A673 (cell line): Measurements from ENCODE around the gene SFXN2. TPM values are rescaled to one million over a fixed set of nuclear protein-coding genes. Genes with fewer than 3 reads are reported as not detected.

ENCODE experiments used
- BruUV-seq: library from RNA; stranded (reverse); fragments of 400-500 nt; replicated peaks from 2 replicates; lab custom pipeline; 2021; lab: Mats Ljungman, UMichigan
- CTCF ChIA-PET: fragments of 300-600 bp; sonication (Branson Sonifier 250); formaldehyde crosslinking; loops from one replicate; lab custom pipeline; 2022; ENCODE audit warnings: antibody characterized with exemption; lab: Charles Lee
- POLR2A ChIA-PET: fragments of 300-600 bp; sonication (Branson Sonifier 250); formaldehyde crosslinking; loops from one replicate; lab custom pipeline; 2022; ENCODE audit warnings: antibody characterized with exemption; ENCODE audit not compliant: low non-redundant PET; lab: Charles Lee
- DNase-seq: peaks from one replicate; pipeline ENCODE4 v3.0.0-alpha.2; 2015; ENCODE audit warnings: low spot score
- H3K27ac ChIP-seq: fragments of 200-600 bp; sonication (generic); 2 replicates; pipeline ENCODE4 v1.5.1; 2016; ENCODE audit warnings: mixed run types, low read depth, mild to moderate bottlenecking, mixed read lengths, antibody characterized with exemption, low read length; ENCODE audit not compliant: poor library complexity, severe bottlenecking
- H3K27me3 ChIP-seq: fragments of 200-600 bp; sonication (generic); replicated peaks from 2 replicates; pipeline ENCODE4 v1.6.1; 2017; ENCODE audit warnings: mixed run types, low read depth, mild to moderate bottlenecking, mixed read lengths, antibody characterized with exemption, low read length; ENCODE audit not compliant: insufficient read depth, poor library complexity
- H3K36me3 ChIP-seq: fragments of 200-600 bp; sonication (generic); 2 replicates; pipeline ENCODE4 v1.6.1; 2016; ENCODE audit warnings: mixed run types, mild to moderate bottlenecking, mixed read lengths, antibody characterized with exemption, low read length; ENCODE audit not compliant: insufficient read depth, poor library complexity, severe bottlenecking
- H3K4me1 ChIP-seq: fragments of 200-600 bp; sonication (generic); 2 replicates; pipeline ENCODE4 v1.6.1; 2017; ENCODE audit warnings: mixed run types, mild to moderate bottlenecking, mixed read lengths, antibody characterized with exemption, low read length; ENCODE audit not compliant: insufficient read depth, poor library complexity, severe bottlenecking
- H3K4me3 ChIP-seq: fragments of 200-600 bp; sonication (generic); 2 replicates; pipeline ENCODE4 v1.5.1; 2016; ENCODE audit warnings: low read depth, mixed run types, mild to moderate bottlenecking, mixed read lengths, low read length; ENCODE audit not compliant: poor library complexity, severe bottlenecking
- H3K9me3 ChIP-seq: fragments of 200-600 bp; sonication (generic); 2 replicates; pipeline ENCODE4 v1.6.1; 2016; ENCODE audit warnings: mixed run types, low read depth, mild to moderate bottlenecking, mixed read lengths, antibody characterized with exemption, low read length; ENCODE audit not compliant: poor library complexity, severe bottlenecking
- CTCF ChIP-seq: fragments of 300-800, 200-600 bp; sonication (generic); conservative IDR thresholded peaks from 2 replicates; pipeline ENCODE4 v1.5.1; 2017; ENCODE audit warnings: low read depth, mild to moderate bottlenecking, antibody characterized with exemption, low read length, moderate library complexity, mixed read lengths
- EZH2 ChIP-seq: fragments of 200-600 bp; sonication (generic); IDR thresholded peaks from 2 replicates; pipeline ENCODE4 v1.6.1; 2017; ENCODE audit warnings: borderline replicate concordance, low read depth, mild to moderate bottlenecking, mixed read lengths, antibody characterized with exemption, low read length; ENCODE audit not compliant: poor library complexity, severe bottlenecking
- intact Hi-C: fragments of 100-400 bp; cut with micrococcal nuclease; formaldehyde crosslinking; loops from one replicate; pipeline ENCODE4 v1.10.0; 2022; ENCODE audit not compliant: unreplicated experiment
- total RNA-seq: library from RNA; stranded (reverse); gene quantifications from 2 replicates; pipeline ENCODE4 v1.2.3, GENCODE V29; 2021

SFXN2 gene
- total RNA-seq, 1 experiment from 2014 or later: 19.5 TPM

GRCh38 chr10:102710609-102711008 is 3.8 kb upstream of the SFXN2 start:
- ChIA-PET POLR2A (no interaction called here), CTCF (interaction anchor here (1.1 kb wide), 1 partner anchor 14 kb away, joined by 4 read pairs; no protein-coding TSS in a partner anchor)
- Histone ChIP-seq H3K9me3 (no peaks in the 10 kb centered on the region), H3K27me3 (no peaks in the 10 kb centered on the region), H3K4me3 (no peak overlapping the region), H3K36me3 (no peaks in the 10 kb centered on the region), H3K27ac (no peak overlapping the region), H3K4me1 (peaks cover 21% of the 10 kb centered on the region)
- peak; percentile 57 for DNase-seq
- TF ChIP-seq EZH2: no peak
- TF ChIP-seq CTCF: no peak
- BruUV-seq: no TSS peak
- intact Hi-C loops: no loop called here

GRCh38 chr10:102712089-102712488 is 2.3 kb upstream of the SFXN2 start:
- Histone ChIP-seq H3K36me3 (no peaks in the 10 kb centered on the region), H3K27me3 (no peaks in the 10 kb centered on the region), H3K4me1 (peaks cover 26% of the 10 kb centered on the region), H3K4me3 (no peak overlapping the region), H3K27ac (no peak overlapping the region), H3K9me3 (no peaks in the 10 kb centered on the region)
- no peak for DNase-seq
- TF ChIP-seq EZH2: no peak
- no peak for TF ChIP-seq CTCF
- no TSS peak for BruUV-seq
- intact Hi-C loops: loop anchor here (2.0 kb wide), 1 partner anchor 65 kb away; no protein-coding TSS in a partner anchor
- ChIA-PET CTCF (interaction anchor here (0.6 kb wide), 1 partner anchor 704 kb away, joined by 4 read pairs; no protein-coding TSS in a partner anchor), POLR2A (no interaction called here)

- no peak for DNase-seq
- Histone ChIP-seq H3K9me3 (no peaks in the 10 kb centered on the region), H3K4me3 (peak overlapping the region; percentile 74), H3K27me3 (no peaks in the 10 kb centered on the region), H3K36me3 (peaks cover 3% of the 10 kb centered on the region), H3K27ac (peak overlapping the region; percentile 85), H3K4me1 (peaks cover 29% of the 10 kb centered on the region)
- ChIA-PET CTCF (interaction anchor here (1.4 kb wide), 1 partner anchor 68 kb away, joined by 3 read pairs; no protein-coding TSS in a partner anchor), POLR2A (no interaction called here)
- no peak for TF ChIP-seq CTCF
- TF ChIP-seq EZH2: no peak
- no TSS peak for BruUV-seq
- intact Hi-C loops: loop anchor here (2.0 kb wide), 1 partner anchor 66 kb away; no protein-coding TSS in a partner anchor
Measured at GRCh38 chr10:102712843-102713538, 1.4 kb upstream of the SFXN2 start.
